OCI-M2 (cell line): ENCODE results near the gene KISS1R.
"Not testable (repeated sequence)": the region's sequence is repeated elsewhere in the genome, so short reads cannot be mapped to it uniquely, and the experiment has no call there.

Experiments
- DNase-seq: peaks from one replicate; lab custom pipeline; 2025; ENCODE audit not compliant: unreplicated experiment; lab: John Stamatoyannopoulos, UW

Gene KISS1R

GRCh38 chr19:917323-918151 lies at the start of gene KISS1R:
KISS1R (plus strand) TSS chr19:917333; CDS start chr19:917503, 170 bp downstream.
- DNase-seq: no peak

- DNase-seq: no peak
These were observed 49.2 kb upstream of the KISS1R start for GRCh38 chr19:867855-868457.

- DNase-seq: no peak
These were observed 48.5 kb upstream of the KISS1R start for GRCh38 chr19:868458-869244.

- DNase-seq: no peak
These were observed 47.6 kb upstream of the KISS1R start for GRCh38 chr19:869245-870177.

- DNase-seq: no peak
These were observed 46.8 kb upstream of the KISS1R start for GRCh38 chr19:870314-870713.

GRCh38 chr19:870963-871401 lies 46.2 kb upstream of the KISS1R start:
- no peak for DNase-seq

GRCh38 chr19:871446-872265 lies 45.5 kb upstream of the KISS1R start:
- no peak for DNase-seq

- DNase-seq: no peak
These were observed 44.7 kb upstream of the KISS1R start for GRCh38 chr19:872266-872951.

GRCh38 chr19:873084-873483 lies 44.0 kb upstream of the KISS1R start:
- DNase-seq: no peak

- DNase-seq: no peak
These were observed 43.5 kb upstream of the KISS1R start for GRCh38 chr19:873561-874041.

- no peak for DNase-seq
These were observed 41.8 kb upstream of the KISS1R start for GRCh38 chr19:875265-875879.

- DNase-seq: no peak
These were observed 41.0 kb upstream of the KISS1R start for GRCh38 chr19:876089-876488.

- DNase-seq: no peak
These were observed 40.3 kb upstream of the KISS1R start for GRCh38 chr19:876780-877314.

- not testable (repeated sequence) for DNase-seq
These were observed 39.0 kb upstream of the KISS1R start for GRCh38 chr19:877992-878660.

- not testable (repeated sequence) for DNase-seq
These were observed 38.2 kb upstream of the KISS1R start for GRCh38 chr19:878751-879561.

GRCh38 chr19:879711-880438 lies 37.3 kb upstream of the KISS1R start:
- DNase-seq: no peak
